Omental fat pad (tissue), 4 donors: ENCODE data around the gene NAIF1. TPM values are rescaled to one million over a fixed set of nuclear protein-coding genes. Genes with fewer than 3 reads are reported as not detected.
A peak's percentile ranks its signal among the peaks of the same experiment; 100 is the strongest.

Source experiments
- ATAC-seq: fragments of 150-250 bp; one replicate; pipeline ENCODE4 v1.9.1; 2016; ENCODE audit warnings: mild to moderate bottlenecking, moderate library complexity; ENCODE audit not compliant: low FRiP score
- DNase-seq: peaks from one replicate; pipeline ENCODE4 v3.0.0-alpha.2; 2019; ENCODE audit warnings: low spot score
- total RNA-seq, 4 donors: library from RNA; depleted of rRNA; stranded (reverse); fragments of >200 nt; gene quantifications; one replicate each; pipeline ENCODE4 v1.1.0, GENCODE V29; 2016
- TF ChIP-seq, protein P1 (sequence below), 3 donors: fragments of 450-650 bp; IDR thresholded peaks; one replicate each; pipeline ENCODE4 v1.5.1; 2016 to 2017; ENCODE audit warnings: antibody characterized with exemption in 3 of 3, mild to moderate bottlenecking in 3 of 3, moderate library complexity in 2 of 3

Gene NAIF1
- total RNA-seq, 4 donors from 2014 or later = 5.3 to 13.1 (median 6.7) TPM

- no peak for ATAC-seq
- DNase-seq = no peak
- TF ChIP-seq, protein P1, sequence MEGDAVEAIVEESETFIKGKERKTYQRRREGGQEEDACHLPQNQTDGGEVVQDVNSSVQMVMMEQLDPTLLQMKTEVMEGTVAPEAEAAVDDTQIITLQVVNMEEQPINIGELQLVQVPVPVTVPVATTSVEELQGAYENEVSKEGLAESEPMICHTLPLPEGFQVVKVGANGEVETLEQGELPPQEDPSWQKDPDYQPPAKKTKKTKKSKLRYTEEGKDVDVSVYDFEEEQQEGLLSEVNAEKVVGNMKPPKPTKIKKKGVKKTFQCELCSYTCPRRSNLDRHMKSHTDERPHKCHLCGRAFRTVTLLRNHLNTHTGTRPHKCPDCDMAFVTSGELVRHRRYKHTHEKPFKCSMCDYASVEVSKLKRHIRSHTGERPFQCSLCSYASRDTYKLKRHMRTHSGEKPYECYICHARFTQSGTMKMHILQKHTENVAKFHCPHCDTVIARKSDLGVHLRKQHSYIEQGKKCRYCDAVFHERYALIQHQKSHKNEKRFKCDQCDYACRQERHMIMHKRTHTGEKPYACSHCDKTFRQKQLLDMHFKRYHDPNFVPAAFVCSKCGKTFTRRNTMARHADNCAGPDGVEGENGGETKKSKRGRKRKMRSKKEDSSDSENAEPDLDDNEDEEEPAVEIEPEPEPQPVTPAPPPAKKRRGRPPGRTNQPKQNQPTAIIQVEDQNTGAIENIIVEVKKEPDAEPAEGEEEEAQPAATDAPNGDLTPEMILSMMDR (IDR thresholded peaks at IDR 0.05) = no peak
These were observed 22.2 kb upstream of the NAIF1 start for GRCh38 chr9:128089299-128089698.

- ATAC-seq = no peak
- DNase-seq = no peak
- TF ChIP-seq, protein P1 (IDR thresholded peaks at IDR 0.05) = no peak
These were observed 21.3 kb upstream of the NAIF1 start for GRCh38 chr9:128088253-128088945.

DNA sequence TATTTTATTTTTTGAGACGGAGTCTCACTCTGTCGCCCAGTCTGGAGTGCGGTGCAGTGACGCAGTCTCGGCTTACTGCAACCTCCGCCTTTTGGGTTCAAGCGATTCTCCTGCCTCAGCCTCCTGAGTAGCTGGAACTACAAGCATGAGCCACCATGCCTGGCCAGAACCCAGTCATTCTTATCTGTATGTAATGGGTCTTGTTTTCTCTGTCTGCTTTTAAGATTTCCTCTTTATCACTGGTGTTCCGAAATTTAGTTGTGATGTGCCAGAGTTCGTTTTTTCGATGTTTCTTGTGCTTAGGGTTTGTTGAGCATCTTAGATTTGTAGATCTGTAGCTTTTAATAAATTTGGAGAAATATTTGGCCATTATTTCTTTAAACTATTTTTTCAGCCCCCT is 20.1 kb upstream of the NAIF1 start:
- ATAC-seq (no peak), DNase-seq (no peak)
- TF ChIP-seq, protein P1 (IDR thresholded peaks at IDR 0.05) = no peak

DNA sequence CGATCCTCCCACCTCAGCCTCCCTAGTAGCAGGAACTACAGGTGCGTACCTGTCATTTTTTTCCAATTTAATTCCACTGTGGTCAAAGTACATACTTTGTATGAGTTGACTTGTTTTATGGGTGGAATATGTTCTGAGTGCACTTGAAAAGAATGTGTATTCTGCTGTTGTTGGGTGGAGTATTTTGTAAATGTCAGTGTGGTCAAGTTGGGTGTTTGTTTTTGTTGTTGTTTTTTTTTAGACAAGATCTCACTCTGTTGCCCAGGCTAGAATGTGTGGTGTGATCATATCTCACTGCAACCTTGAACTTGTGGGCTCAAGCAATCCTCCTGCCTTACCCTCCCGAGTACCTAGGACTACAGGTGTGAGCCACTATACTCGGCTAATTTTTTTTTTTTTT is 18.8 kb upstream of the NAIF1 start:
- DNase-seq (no peak), ATAC-seq (no peak)
- TF ChIP-seq, protein P1 (IDR thresholded peaks at IDR 0.05) = no peak

DNA sequence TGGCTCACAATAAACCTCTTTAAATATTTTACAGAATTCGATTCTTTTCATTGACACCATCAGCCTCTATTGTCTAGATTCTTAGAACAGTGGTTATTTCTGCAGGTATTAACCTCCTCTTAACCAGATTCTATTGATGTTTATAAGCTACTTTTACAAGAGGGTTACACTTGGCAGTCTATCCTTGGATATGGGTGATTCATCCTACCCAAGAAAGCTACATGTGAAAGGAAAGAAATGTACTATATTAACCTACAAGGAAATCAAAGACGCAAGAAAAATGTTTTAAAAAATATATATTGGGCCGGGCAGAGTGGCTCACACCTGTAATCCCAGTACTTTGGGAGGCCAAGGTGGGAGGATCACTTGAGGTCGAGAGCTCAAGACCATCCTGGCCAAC is 17.6 kb upstream of the NAIF1 start:
- TF ChIP-seq, protein P1 (IDR thresholded peaks at IDR 0.05) = no peak
- no peak for ATAC-seq
- no peak for DNase-seq

DNA sequence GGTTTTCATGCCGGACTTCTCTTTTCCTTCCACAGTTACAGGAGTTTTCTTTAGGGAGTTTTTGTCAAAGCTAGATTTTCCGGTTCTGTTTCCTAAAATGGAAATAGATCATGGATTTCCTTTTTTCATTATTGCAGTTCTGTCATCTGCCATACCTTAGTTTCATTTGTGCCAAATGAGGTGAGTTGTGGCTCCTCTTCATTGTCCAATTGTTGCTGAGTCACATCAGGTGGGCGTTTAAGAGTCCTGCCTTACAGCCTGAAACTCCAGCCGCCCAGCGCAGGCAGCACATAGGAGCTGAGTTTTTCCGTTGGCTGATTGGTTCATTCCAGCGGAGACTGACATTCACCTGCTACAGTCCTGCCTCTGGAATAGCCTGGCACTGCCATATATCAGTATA is 15.0 kb upstream of the NAIF1 start:
- DNase-seq = no peak
- TF ChIP-seq, protein P1 (IDR thresholded peaks at IDR 0.05) = no peak
- ATAC-seq = no peak

GRCh38 chr9:128081056-128081455 is 13.9 kb upstream of the NAIF1 start:
- TF ChIP-seq, protein P1 (IDR thresholded peaks at IDR 0.05) = no peak
- ATAC-seq = peak; percentile 81
- DNase-seq = no peak
